ENCODE measurements around the gene FAM20C.
"Not testable (repeated sequence)": the region's sequence is repeated elsewhere in the genome, so short reads cannot be mapped to it uniquely, and the experiment has no call there.

The FAM20C gene

DNA sequence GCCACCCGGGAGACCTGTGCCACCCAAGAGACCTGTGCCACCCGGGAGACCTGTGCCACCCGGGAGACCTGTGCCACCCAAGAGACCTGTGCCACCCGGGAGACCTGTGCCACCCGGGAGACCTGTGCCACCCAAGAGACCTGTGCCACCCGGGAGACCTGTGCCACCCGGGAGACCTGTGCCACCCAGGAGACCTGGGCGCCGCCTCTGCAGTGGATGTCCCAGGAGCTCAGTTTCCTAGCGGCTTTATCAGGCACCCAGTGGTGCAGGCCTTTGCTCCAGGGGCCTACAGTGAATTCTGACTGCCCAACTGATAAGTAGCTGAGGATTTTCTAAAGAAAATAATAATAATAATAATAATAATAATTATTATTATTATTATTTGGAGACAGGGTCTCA lies 51.2 kb downstream of the FAM20C start:
- not testable (repeated sequence) for H2BK12ac ChIP-seq (ENCODE audit: low read length in 2 of 2); H2BK15ac ChIP-seq (ENCODE audit: low read depth, poor library complexity, severe bottlenecking); H3K9me3 ChIP-seq (ENCODE audit: control insufficient read depth, low read length); H2BK5ac ChIP-seq (ENCODE audit: low read depth, low read length, poor library complexity, severe bottlenecking); H3K4me3 ChIP-seq (ENCODE audit: insufficient read depth in 1 of 2, low read depth in 1 of 2, low read length in 2 of 2); H3K23ac ChIP-seq (ENCODE audit: low read length in 2 of 2); H2AK5ac ChIP-seq (ENCODE audit: low read length, severe bottlenecking); H3K9ac ChIP-seq (ENCODE audit: low read length); H2BK120ac ChIP-seq (ENCODE audit: low read depth, low read length); DNase-seq; H3K4ac ChIP-seq (ENCODE audit: low read depth in 1 of 2, low read length in 2 of 2); H3K18ac ChIP-seq (ENCODE audit: low read depth in 1 of 2, low read length in 2 of 2); H4K91ac ChIP-seq (ENCODE audit: low read length); H3K4me2 ChIP-seq (ENCODE audit: low read length, poor library complexity, severe bottlenecking); H3K27me3 ChIP-seq (ENCODE audit: control insufficient read depth in 1 of 2, insufficient read depth in 1 of 2, low read length in 2 of 2); H3K14ac ChIP-seq (ENCODE audit: low read length in 2 of 2); H2AFZ ChIP-seq (ENCODE audit: low read depth, low read length); H3K27ac ChIP-seq (ENCODE audit: low read length, poor library complexity, severe bottlenecking); H4K8ac ChIP-seq (ENCODE audit: low read length)
- WGBS: 92% methylated on average over 4 of the region's 10 CpGs
- H3K4me1 ChIP-seq (ENCODE audit: control insufficient read depth, insufficient read depth, low read depth, low read length): peaks cover 12% of the 10 kb centered on the region
- peaks cover 16% of the 10 kb centered on the region for H3K79me1 ChIP-seq (replicated peaks; ENCODE audit: low read length, poor library complexity, severe bottlenecking)
- H3K36me3 ChIP-seq (ENCODE audit: control insufficient read depth in 1 of 2, insufficient read depth in 2 of 2, low read depth in 1 of 2, low read length in 2 of 2): peaks cover 48 to 52% of the 10 kb centered on the region in 2 experiments

DNA sequence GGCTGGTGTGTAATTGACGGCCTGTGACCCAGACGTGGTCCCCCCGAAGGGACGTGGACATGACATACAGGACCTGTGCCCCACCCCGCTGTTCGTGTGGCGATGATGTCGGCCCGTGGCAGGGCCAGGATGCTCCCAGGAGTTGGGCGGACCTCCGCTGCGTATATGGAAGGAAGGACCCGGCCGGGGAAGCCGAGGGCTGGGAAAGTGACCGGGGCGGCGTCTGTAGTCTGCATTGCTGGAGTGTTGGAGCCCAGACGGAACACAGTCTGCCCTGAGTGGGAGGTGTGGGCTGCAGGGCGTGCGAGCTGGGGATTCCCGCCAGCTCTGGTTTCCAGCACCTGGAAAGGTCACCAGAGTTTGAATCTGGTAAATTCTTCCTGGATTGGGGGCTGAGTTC lies 52.6 kb downstream of the FAM20C start:
- Histone ChIP-seq H2AK5ac (ENCODE audit: low read length, severe bottlenecking) (no peak overlapping the region), H2BK120ac (ENCODE audit: low read depth, low read length) (no peak overlapping the region), H4K8ac (ENCODE audit: low read length) (peak overlapping the region; percentile 14), H2BK5ac (ENCODE audit: low read depth, low read length, poor library complexity, severe bottlenecking) (no peak overlapping the region), H3K23ac (ENCODE audit: low read length in 2 of 2) (no peak overlapping the region), H3K79me1 (replicated peaks; ENCODE audit: low read length, poor library complexity, severe bottlenecking) (peaks cover 16% of the 10 kb centered on the region), H3K27me3 (ENCODE audit: control insufficient read depth in 1 of 2, insufficient read depth in 1 of 2, low read length in 2 of 2) (no peaks in the 10 kb centered on the region), H3K9me3 (ENCODE audit: control insufficient read depth, low read length) (no peaks in the 10 kb centered on the region), H3K4me1 (ENCODE audit: control insufficient read depth, insufficient read depth, low read depth, low read length) (peaks cover 12% of the 10 kb centered on the region), H3K4me2 (ENCODE audit: low read length, poor library complexity, severe bottlenecking) (no peak overlapping the region), H3K4ac (ENCODE audit: low read depth in 1 of 2, low read length in 2 of 2) (no peak overlapping the region), H3K14ac (ENCODE audit: low read length in 2 of 2) (no peak overlapping the region), H4K91ac (ENCODE audit: low read length) (no peak overlapping the region), H3K18ac (ENCODE audit: low read depth in 1 of 2, low read length in 2 of 2) (no peak overlapping the region), H2BK12ac (ENCODE audit: low read length in 2 of 2) (peak overlapping the region in 1 of 2 experiments; percentile 22), H3K36me3 (ENCODE audit: control insufficient read depth in 1 of 2, insufficient read depth in 2 of 2, low read depth in 1 of 2, low read length in 2 of 2) (peaks cover 62 to 66% of the 10 kb centered on the region in 2 experiments), H3K27ac (ENCODE audit: low read length, poor library complexity, severe bottlenecking) (no peak overlapping the region), H3K9ac (ENCODE audit: low read length) (no peak overlapping the region), H2AFZ (ENCODE audit: low read depth, low read length) (no peak overlapping the region), H3K4me3 (ENCODE audit: insufficient read depth in 1 of 2, low read depth in 1 of 2, low read length in 2 of 2) (no peak overlapping the region), H2BK15ac (ENCODE audit: low read depth, poor library complexity, severe bottlenecking) (no peak overlapping the region)
- no peak for DNase-seq
- WGBS: 96% methylated on average over 22 of the region's 22 CpGs

DNA sequence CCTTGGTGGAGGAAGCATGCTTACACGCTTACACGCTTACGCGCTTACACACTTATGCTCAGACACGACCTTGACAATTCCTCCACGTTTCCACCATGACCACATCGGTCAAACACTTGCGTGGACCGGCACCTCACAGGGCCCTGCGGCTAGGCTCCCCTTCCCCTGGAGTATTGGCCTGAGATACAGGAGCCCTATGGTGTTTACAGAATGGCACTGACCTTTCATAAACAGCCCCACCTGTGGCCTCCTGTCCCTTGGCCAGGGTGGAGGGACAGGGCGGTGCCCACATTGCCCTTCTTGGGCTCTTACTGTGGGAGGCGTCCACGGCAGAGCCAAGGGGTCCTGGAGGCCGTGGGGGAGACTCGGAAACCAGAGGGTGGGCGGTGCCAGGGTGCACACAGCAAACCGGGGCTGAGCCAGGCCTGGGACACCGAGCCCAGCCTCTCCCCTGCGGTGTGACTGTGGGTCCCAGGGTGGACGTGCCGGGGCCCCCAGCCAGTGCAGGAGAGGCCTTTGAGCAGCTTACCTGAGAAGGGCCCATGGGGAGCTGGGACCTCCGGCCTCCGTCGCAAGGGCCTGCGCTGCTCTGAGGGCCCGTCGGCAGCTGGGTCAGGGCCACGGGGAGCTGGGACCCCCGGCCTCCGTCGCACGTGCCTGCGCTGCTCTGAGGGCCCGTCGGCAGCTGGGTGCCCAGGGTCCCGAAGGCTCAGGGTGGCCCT lies 53.4 kb downstream of the FAM20C start:
- Histone ChIP-seq H3K4me3 (ENCODE audit: insufficient read depth in 1 of 2, low read depth in 1 of 2, low read length in 2 of 2) (no peak overlapping the region), H2AFZ (ENCODE audit: low read depth, low read length) (no peak overlapping the region), H4K91ac (ENCODE audit: low read length) (no peak overlapping the region), H3K4me1 (ENCODE audit: control insufficient read depth, insufficient read depth, low read depth, low read length) (peaks cover 9% of the 10 kb centered on the region), H2AK5ac (ENCODE audit: low read length, severe bottlenecking) (no peak overlapping the region), H3K27me3 (ENCODE audit: control insufficient read depth in 1 of 2, insufficient read depth in 1 of 2, low read length in 2 of 2) (no peaks in the 10 kb centered on the region), H3K4ac (ENCODE audit: low read depth in 1 of 2, low read length in 2 of 2) (no peak overlapping the region), H2BK12ac (ENCODE audit: low read length in 2 of 2) (no peak overlapping the region), H3K27ac (ENCODE audit: low read length, poor library complexity, severe bottlenecking) (no peak overlapping the region), H3K9me3 (ENCODE audit: control insufficient read depth, low read length) (no peaks in the 10 kb centered on the region), H2BK120ac (ENCODE audit: low read depth, low read length) (no peak overlapping the region), H3K23ac (ENCODE audit: low read length in 2 of 2) (no peak overlapping the region), H3K18ac (ENCODE audit: low read depth in 1 of 2, low read length in 2 of 2) (no peak overlapping the region), H2BK15ac (ENCODE audit: low read depth, poor library complexity, severe bottlenecking) (no peak overlapping the region), H3K14ac (ENCODE audit: low read length in 2 of 2) (no peak overlapping the region), H3K79me1 (replicated peaks; ENCODE audit: low read length, poor library complexity, severe bottlenecking) (peaks cover 14% of the 10 kb centered on the region), H2BK5ac (ENCODE audit: low read depth, low read length, poor library complexity, severe bottlenecking) (no peak overlapping the region), H4K8ac (ENCODE audit: low read length) (no peak overlapping the region), H3K4me2 (ENCODE audit: low read length, poor library complexity, severe bottlenecking) (no peak overlapping the region), H3K9ac (ENCODE audit: low read length) (no peak overlapping the region), H3K36me3 (ENCODE audit: control insufficient read depth in 1 of 2, insufficient read depth in 2 of 2, low read depth in 1 of 2, low read length in 2 of 2) (peaks cover 70 to 73% of the 10 kb centered on the region in 2 experiments)
- 93% methylated on average over 36 of the region's 36 CpGs for WGBS
- DNase-seq: no peak

DNA sequence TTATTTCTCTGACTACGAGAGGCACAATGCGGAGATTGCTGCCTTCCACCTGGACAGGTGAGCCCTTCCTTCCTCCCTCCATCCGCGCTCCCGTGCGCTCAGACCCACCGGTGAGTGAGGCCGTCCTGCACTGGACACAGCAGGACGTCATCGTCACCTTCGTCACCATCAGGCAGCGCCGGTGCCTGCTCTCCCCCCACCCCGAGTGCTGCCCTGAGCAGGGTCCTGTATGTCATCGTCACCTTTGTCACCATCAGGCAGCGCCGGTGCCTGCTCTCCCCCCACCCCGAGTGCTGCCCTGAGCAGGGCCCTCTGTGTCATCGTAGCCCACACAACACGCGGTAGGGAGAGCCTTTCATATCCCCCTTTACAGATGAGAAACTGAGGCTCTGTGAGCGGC lies 54.1 kb downstream of the FAM20C start:
- WGBS: 90% methylated on average over 22 of the region's 22 CpGs
- no peak overlapping the region for H4K8ac ChIP-seq (ENCODE audit: low read length)
- peaks cover 77 to 78% of the 10 kb centered on the region in 2 experiments for H3K36me3 ChIP-seq (ENCODE audit: control insufficient read depth in 1 of 2, insufficient read depth in 2 of 2, low read depth in 1 of 2, low read length in 2 of 2)

More for the DNA sequence above, 54.1 kb downstream of the FAM20C start:
- Histone ChIP-seq H3K23ac (ENCODE audit: low read length in 2 of 2) (no peak overlapping the region), H3K27ac (ENCODE audit: low read length, poor library complexity, severe bottlenecking) (no peak overlapping the region), H2BK5ac (ENCODE audit: low read depth, low read length, poor library complexity, severe bottlenecking) (no peak overlapping the region), H4K91ac (ENCODE audit: low read length) (no peak overlapping the region), H3K79me1 (replicated peaks; ENCODE audit: low read length, poor library complexity, severe bottlenecking) (peaks cover 14% of the 10 kb centered on the region), H3K18ac (ENCODE audit: low read depth in 1 of 2, low read length in 2 of 2) (no peak overlapping the region), H3K4me1 (ENCODE audit: control insufficient read depth, insufficient read depth, low read depth, low read length) (peaks cover 2% of the 10 kb centered on the region), H3K4me3 (ENCODE audit: insufficient read depth in 1 of 2, low read depth in 1 of 2, low read length in 2 of 2) (no peak overlapping the region), H3K4me2 (ENCODE audit: low read length, poor library complexity, severe bottlenecking) (no peak overlapping the region), H3K9me3 (ENCODE audit: control insufficient read depth, low read length) (no peaks in the 10 kb centered on the region), H3K9ac (ENCODE audit: low read length) (no peak overlapping the region), H2AK5ac (ENCODE audit: low read length, severe bottlenecking) (no peak overlapping the region), H2BK15ac (ENCODE audit: low read depth, poor library complexity, severe bottlenecking) (no peak overlapping the region), H3K27me3 (ENCODE audit: control insufficient read depth in 1 of 2, insufficient read depth in 1 of 2, low read length in 2 of 2) (no peaks in the 10 kb centered on the region), H2BK12ac (ENCODE audit: low read length in 2 of 2) (no peak overlapping the region), H3K4ac (ENCODE audit: low read depth in 1 of 2, low read length in 2 of 2) (no peak overlapping the region), H2BK120ac (ENCODE audit: low read depth, low read length) (no peak overlapping the region), H3K14ac (ENCODE audit: low read length in 2 of 2) (no peak overlapping the region), H2AFZ (ENCODE audit: low read depth, low read length) (no peak overlapping the region)
- no peak for DNase-seq
